ENCODE data around the gene ADISSP.

The ADISSP gene

GRCh38 chr20:3767427-3768341, at the start of gene ADISSP:
Gene ADISSP (minus strand): TSS chr20:3767753. CDS start chr20:3760100, 7,653 bp downstream.
- DNase-seq = peak; percentile 98

GRCh38 chr20:3815703-3816315, 48.3 kb upstream of the ADISSP start:
- no peak for DNase-seq

- DNase-seq = no peak
Observed at GRCh38 chr20:3814928-3815495, 47.5 kb upstream of the ADISSP start.

GRCh38 chr20:3813848-3814581, 46.5 kb upstream of the ADISSP start:
- no peak for DNase-seq

GRCh38 chr20:3812975-3813847, 45.7 kb upstream of the ADISSP start:
- DNase-seq = no peak

- DNase-seq = no peak
Observed at GRCh38 chr20:3812259-3812681, 44.7 kb upstream of the ADISSP start.

GRCh38 chr20:3811467-3812258, 44.1 kb upstream of the ADISSP start:
- peak; percentile 90 for DNase-seq

- DNase-seq = no peak
Observed at GRCh38 chr20:3808544-3808943, 41.0 kb upstream of the ADISSP start.

GRCh38 chr20:3804781-3805180, 37.2 kb upstream of the ADISSP start:
- no peak for DNase-seq

GRCh38 chr20:3804254-3804751, 36.8 kb upstream of the ADISSP start:
- no peak for DNase-seq

GRCh38 chr20:3803854-3804253, 36.3 kb upstream of the ADISSP start:
- DNase-seq = no peak

- no peak for DNase-seq
Observed at GRCh38 chr20:3803289-3803688, 35.7 kb upstream of the ADISSP start.

- no peak for DNase-seq
Observed at GRCh38 chr20:3802524-3803239, 35.1 kb upstream of the ADISSP start.

GRCh38 chr20:3801846-3802245, 34.3 kb upstream of the ADISSP start:
- DNase-seq = no peak

- DNase-seq = no peak
Observed at GRCh38 chr20:3801299-3801698, 33.7 kb upstream of the ADISSP start.

GRCh38 chr20:3800878-3801260, 33.3 kb upstream of the ADISSP start:
- no peak for DNase-seq

GRCh38 chr20:3800256-3800877, 32.8 kb upstream of the ADISSP start:
- DNase-seq = no peak

GRCh38 chr20:3798908-3799248, 31.3 kb upstream of the ADISSP start:
- DNase-seq = no peak

- no peak for DNase-seq
Observed at GRCh38 chr20:3798373-3798768, 30.8 kb upstream of the ADISSP start.

Measured in CD4-positive, alpha-beta T cell treated with Interferon gamma for 1 hour (primary cell).